IMR-90 (cell line): Measurements from ENCODE around the gene COL1A1.

Source experiments
- POLR2A ChIP-seq: IDR thresholded peaks from 2 replicates; pipeline ENCODE4 v1.6.1; 2012; ENCODE audit warnings: mild to moderate bottlenecking, low read depth, low read length
- TF ChIP-seq, protein P1 (sequence below): conservative IDR thresholded peaks from 2 replicates; pipeline ENCODE4 v1.5.1; 2012; ENCODE audit warnings: mild to moderate bottlenecking, low read depth, low read length, improper control_type of control experiment

DNA sequence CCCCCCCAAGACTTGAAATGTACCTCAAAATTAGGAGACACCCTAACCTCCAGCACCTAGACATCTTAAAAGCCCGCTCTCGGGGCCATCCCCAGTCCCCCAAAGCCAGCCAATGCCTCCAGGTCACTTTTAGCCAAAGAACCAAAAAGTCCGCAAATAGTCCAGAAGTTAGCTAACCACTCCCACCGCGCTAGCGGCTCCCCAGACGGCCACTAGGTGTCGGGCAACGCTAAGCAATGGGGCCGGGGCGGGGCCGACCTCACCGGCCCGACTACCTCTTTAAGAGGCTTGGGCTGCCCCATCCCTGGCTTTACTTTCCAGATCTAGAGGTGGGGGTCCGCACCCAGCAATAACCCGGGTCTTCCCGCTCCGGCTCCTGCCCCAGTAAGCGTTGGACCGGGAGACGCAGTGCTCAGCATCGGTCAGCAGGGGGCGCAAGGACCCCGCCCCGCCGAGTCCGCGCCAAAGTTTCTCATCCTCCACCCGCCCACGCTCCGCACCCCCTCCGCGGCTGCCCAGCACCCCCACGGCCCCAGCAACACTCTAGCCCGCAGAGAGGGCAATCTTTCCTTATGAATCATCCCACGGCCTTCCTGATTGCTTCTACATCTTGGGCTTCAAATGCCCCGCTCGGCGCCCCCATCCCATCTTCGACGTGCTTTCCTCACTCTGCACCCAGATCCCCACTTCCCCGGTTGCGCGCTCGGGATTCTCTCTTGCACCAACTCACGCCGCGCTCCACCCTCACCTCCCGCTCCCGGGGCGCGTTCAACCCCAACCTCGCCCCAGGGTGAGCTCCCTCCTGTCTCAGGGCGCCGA, 765 bp downstream of the COL1A1 start:
- TF ChIP-seq POLR2A: peak; percentile 16
- TF ChIP-seq, protein P1, sequence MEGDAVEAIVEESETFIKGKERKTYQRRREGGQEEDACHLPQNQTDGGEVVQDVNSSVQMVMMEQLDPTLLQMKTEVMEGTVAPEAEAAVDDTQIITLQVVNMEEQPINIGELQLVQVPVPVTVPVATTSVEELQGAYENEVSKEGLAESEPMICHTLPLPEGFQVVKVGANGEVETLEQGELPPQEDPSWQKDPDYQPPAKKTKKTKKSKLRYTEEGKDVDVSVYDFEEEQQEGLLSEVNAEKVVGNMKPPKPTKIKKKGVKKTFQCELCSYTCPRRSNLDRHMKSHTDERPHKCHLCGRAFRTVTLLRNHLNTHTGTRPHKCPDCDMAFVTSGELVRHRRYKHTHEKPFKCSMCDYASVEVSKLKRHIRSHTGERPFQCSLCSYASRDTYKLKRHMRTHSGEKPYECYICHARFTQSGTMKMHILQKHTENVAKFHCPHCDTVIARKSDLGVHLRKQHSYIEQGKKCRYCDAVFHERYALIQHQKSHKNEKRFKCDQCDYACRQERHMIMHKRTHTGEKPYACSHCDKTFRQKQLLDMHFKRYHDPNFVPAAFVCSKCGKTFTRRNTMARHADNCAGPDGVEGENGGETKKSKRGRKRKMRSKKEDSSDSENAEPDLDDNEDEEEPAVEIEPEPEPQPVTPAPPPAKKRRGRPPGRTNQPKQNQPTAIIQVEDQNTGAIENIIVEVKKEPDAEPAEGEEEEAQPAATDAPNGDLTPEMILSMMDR: peak; percentile 67
